Spleen (tissue), 11 donors: ENCODE results near the gene KIAA1217. TPM values are rescaled to one million over a fixed set of nuclear protein-coding genes. Genes with fewer than 3 reads are reported as not detected.

Experiments
- DNase-seq: peaks from one replicate; pipeline ENCODE4 v3.0.0-alpha.2; 2020
- H3K27ac ChIP-seq, 8 donors: fragments of 200-600 bp; sonication (generic) in 7 of 8; 1 replicate in 4 of 8; 2 replicates in 4 of 8; pipeline versions ENCODE4 v1.5.0 to v1.8.0; 2016 to 2021; ENCODE audit warnings: inconsistent platforms in 4 of 8, mild to moderate bottlenecking in 4 of 8, moderate library complexity in 1 of 8
- H3K27me3 ChIP-seq, 7 donors: fragments of 200-600 bp; sonication (generic) in 6 of 7; replicated peaks in 1 of 7; 1 replicate in 4 of 7; 2 replicates in 3 of 7; pipeline versions ENCODE4 v1.5.0 to v1.8.0; 2016 to 2021; ENCODE audit warnings: inconsistent platforms in 3 of 7, mild to moderate bottlenecking in 1 of 7
- H3K36me3 ChIP-seq, 6 donors: fragments of 200-600 bp; sonication (generic) in 5 of 6; 1 replicate in 4 of 6; 2 replicates in 2 of 6; pipeline versions ENCODE4 v1.5.0 to v1.8.0; 2016 to 2021; ENCODE audit warnings: inconsistent platforms in 2 of 6
- H3K4me1 ChIP-seq, 6 donors: fragments of 200-600 bp; sonication (generic) in 5 of 6; 1 replicate in 3 of 6; 2 replicates in 3 of 6; pipeline versions ENCODE4 v1.5.0 to v1.8.0; 2016 to 2021; ENCODE audit warnings: inconsistent platforms in 3 of 6
- H3K4me3 ChIP-seq, 8 donors: fragments of 200-600 bp; sonication (generic) in 7 of 8; 1 replicate in 4 of 8; 2 replicates in 4 of 8; pipeline versions ENCODE4 v1.5.0 to v1.8.0; 2016 to 2021; ENCODE audit warnings: inconsistent platforms in 4 of 8, mild to moderate bottlenecking in 4 of 8, moderate library complexity in 2 of 8
- H3K9me3 ChIP-seq, 8 donors: fragments of 200-600 bp; sonication (generic) in 7 of 8; 1 replicate in 4 of 8; 2 replicates in 4 of 8; pipeline versions ENCODE4 v1.5.0 to v1.8.0; 2016 to 2021; ENCODE audit warnings: inconsistent platforms in 4 of 8
- POLR2A ChIP-seq, 3 donors: fragments of 450-650 bp; IDR thresholded peaks; one replicate each; pipeline ENCODE4 v1.5.1; 2017; ENCODE audit warnings: antibody characterized with exemption in 3 of 3, mild to moderate bottlenecking in 1 of 3
- POLR2AphosphoS5 ChIP-seq, 3 donors: sonication (generic); formaldehyde crosslinking; IDR thresholded peaks; one replicate each; pipeline ENCODE4 v1.5.1; 2017; ENCODE audit warnings: antibody characterized with exemption in 3 of 3
- WGBS, 5 donors: extraction: QIAGEN DNeasy Blood & Tissue Kit in 3 of 5; methylation state at CpG; one replicate each; pipeline versions ENCODE4 v1.1.5 to v1.1.7; 2013 to 2018; 5-methylcytosine and 5-hydroxymethylcytosine counted together
- intact Hi-C: fragments of 100-400 bp; cut with DNase I; formaldehyde crosslinking; loops from one replicate; pipeline ENCODE4 v1.15.0; 2023; ENCODE audit warnings: low total_unique reads
- polyA plus RNA-seq, 3 donors: library from polyadenylated mRNA; stranded (reverse); fragments of 200-250 nt; gene quantifications; one replicate each; pipeline ENCODE4 v1.2.1, GENCODE V29; 2013
- total RNA-seq, 7 donors: library from RNA; depleted of rRNA in 3 of 7; stranded (reverse); fragments of >200 nt in 3 of 7; fragmentation: NEBNext Ultra II Directional in 4 of 7; extraction: Animal tissue kit (Norgen Biotek cat#: 25700) in 4 of 7; gene quantifications; one replicate each; pipeline versions ENCODE4 v1.1.0 to v1.2.1, GENCODE V29; 2016 to 2021
- TF ChIP-seq, protein P1 (sequence below), 11 experiments: fragments of 200-600 bp in 7 of 11; fragments of 450-650 bp in 4 of 11; sonication (generic) in 4 of 11; IDR thresholded peaks in 8 of 11; conservative IDR thresholded peaks in 3 of 11; 1 replicate in 7 of 11; 2 replicates in 4 of 11; pipeline versions ENCODE4 v1.4.0 to v1.8.0; 2016 to 2021; ENCODE audit warnings: antibody characterized with exemption in 11 of 11, inconsistent platforms in 4 of 11, mild to moderate bottlenecking in 1 of 11
- donor health status: healthy with polysubstance abuse.
- donor health status: DM: no; HTN: no; CAD: no; lungs with moderate emphysema.
- donor health status: DM: no; HTN: no; CAD: no.
- donor health status: Bipolar disorder and iron deficiency.
- donor health status: healthy.
- donor health status: DM: no; HTN: no; CAD: no.
- donor health status: DM: yes; HTN: yes; CAD: no.

KIAA1217 gene
- total and polyA plus RNA-seq, 10 donors: 2.2 to 40.7 (median 21.4) TPM

- Histone ChIP-seq H3K27ac (no peak overlapping the region), H3K9me3 (no peaks in the 10 kb centered on the region), H3K36me3 (no peaks in the 10 kb centered on the region), H3K4me1 (peaks cover 0 to 4% (median 0%) of the 10 kb centered on the region in 6 donors), H3K4me3 (no peak overlapping the region), H3K27me3 (no peaks in the 10 kb centered on the region)
- intact Hi-C loops: loop anchor here (10.0 kb wide), 1 partner anchor 879 kb away; no protein-coding TSS in a partner anchor
- TF ChIP-seq POLR2A (IDR thresholded peaks at IDR 0.05) (no peak), POLR2AphosphoS5 (IDR thresholded peaks at IDR 0.05) (no peak)
- TF ChIP-seq, protein P1, sequence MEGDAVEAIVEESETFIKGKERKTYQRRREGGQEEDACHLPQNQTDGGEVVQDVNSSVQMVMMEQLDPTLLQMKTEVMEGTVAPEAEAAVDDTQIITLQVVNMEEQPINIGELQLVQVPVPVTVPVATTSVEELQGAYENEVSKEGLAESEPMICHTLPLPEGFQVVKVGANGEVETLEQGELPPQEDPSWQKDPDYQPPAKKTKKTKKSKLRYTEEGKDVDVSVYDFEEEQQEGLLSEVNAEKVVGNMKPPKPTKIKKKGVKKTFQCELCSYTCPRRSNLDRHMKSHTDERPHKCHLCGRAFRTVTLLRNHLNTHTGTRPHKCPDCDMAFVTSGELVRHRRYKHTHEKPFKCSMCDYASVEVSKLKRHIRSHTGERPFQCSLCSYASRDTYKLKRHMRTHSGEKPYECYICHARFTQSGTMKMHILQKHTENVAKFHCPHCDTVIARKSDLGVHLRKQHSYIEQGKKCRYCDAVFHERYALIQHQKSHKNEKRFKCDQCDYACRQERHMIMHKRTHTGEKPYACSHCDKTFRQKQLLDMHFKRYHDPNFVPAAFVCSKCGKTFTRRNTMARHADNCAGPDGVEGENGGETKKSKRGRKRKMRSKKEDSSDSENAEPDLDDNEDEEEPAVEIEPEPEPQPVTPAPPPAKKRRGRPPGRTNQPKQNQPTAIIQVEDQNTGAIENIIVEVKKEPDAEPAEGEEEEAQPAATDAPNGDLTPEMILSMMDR (IDR thresholded peaks at IDR 0.05 in 8 of 11, conservative IDR thresholded peaks at IDR 0.05 in 3 of 11): no peak
- no peak for DNase-seq
- 84 to 93% (median 86%) methylated on average over 5 of the region's 5 CpGs for WGBS, 5 donors
Measured at GRCh38 chr10:24193330-24193729, 15.6 kb upstream of the KIAA1217 start.

DNA sequence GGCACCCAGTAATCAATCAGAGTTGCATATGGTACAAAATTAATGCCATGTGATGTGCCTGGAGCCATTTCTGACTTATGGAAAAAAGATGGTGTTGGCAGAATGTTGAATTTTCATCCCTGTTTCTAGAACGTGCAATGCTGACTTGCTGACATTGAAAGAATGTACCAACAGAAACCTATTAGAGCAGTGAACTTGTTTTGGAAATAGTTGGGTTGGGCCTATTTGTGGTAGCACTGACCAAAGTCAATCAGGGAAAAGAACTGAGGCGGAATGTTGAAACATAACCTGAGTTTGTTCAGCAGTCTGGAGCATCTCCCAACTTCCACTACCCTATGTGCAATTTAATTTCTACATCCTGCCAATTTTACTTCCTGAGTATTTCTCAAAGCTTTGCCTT, 11.7 kb upstream of the KIAA1217 start:
- intact Hi-C loops: loop anchor here (5.0 to 10.0 kb wide), 2 partner anchors 200 to 882 kb away; no protein-coding TSS in a partner anchor
- TF ChIP-seq POLR2A (IDR thresholded peaks at IDR 0.05): no peak
- no peak for TF ChIP-seq POLR2AphosphoS5 (IDR thresholded peaks at IDR 0.05)
- TF ChIP-seq, protein P1 (IDR thresholded peaks at IDR 0.05 in 8 of 11, conservative IDR thresholded peaks at IDR 0.05 in 3 of 11): no peak

GRCh38 chr10:24201503-24202180, 7.3 kb upstream of the KIAA1217 start:
- no peaks in the 10 kb centered on the region for H3K27me3 ChIP-seq
- no peak for DNase-seq
- H3K27ac ChIP-seq: no peak overlapping the region
- 81 to 85% (median 84%) methylated on average over 13 to 14 of the region's 14 CpGs for WGBS, 5 donors
- H3K4me3 ChIP-seq: no peak overlapping the region
- H3K36me3 ChIP-seq: no peaks in the 10 kb centered on the region
- H3K4me1 ChIP-seq: peaks cover 0 to 7% (median 0%) of the 10 kb centered on the region in 6 donors
- no peaks in the 10 kb centered on the region for H3K9me3 ChIP-seq
- no peak for TF ChIP-seq POLR2A (IDR thresholded peaks at IDR 0.05)
- TF ChIP-seq POLR2AphosphoS5 (IDR thresholded peaks at IDR 0.05): no peak
- TF ChIP-seq, protein P1 (IDR thresholded peaks at IDR 0.05 in 8 of 11, conservative IDR thresholded peaks at IDR 0.05 in 3 of 11): no peak
- intact Hi-C loops: loop anchor here (10.0 kb wide), 1 partner anchor 163 kb away; no protein-coding TSS in a partner anchor

More for the DNA sequence above, 11.7 kb upstream of the KIAA1217 start:
- no peak for DNase-seq
- WGBS, 5 donors: 83 to 92% (median 87%) methylated on average over 2 of the region's 2 CpGs
- Histone ChIP-seq H3K4me3 (no peak overlapping the region), H3K9me3 (no peaks in the 10 kb centered on the region), H3K36me3 (no peaks in the 10 kb centered on the region), H3K27me3 (no peaks in the 10 kb centered on the region), H3K4me1 (peaks cover 0 to 4% (median 0%) of the 10 kb centered on the region in 6 donors), H3K27ac (no peak overlapping the region)

DNA sequence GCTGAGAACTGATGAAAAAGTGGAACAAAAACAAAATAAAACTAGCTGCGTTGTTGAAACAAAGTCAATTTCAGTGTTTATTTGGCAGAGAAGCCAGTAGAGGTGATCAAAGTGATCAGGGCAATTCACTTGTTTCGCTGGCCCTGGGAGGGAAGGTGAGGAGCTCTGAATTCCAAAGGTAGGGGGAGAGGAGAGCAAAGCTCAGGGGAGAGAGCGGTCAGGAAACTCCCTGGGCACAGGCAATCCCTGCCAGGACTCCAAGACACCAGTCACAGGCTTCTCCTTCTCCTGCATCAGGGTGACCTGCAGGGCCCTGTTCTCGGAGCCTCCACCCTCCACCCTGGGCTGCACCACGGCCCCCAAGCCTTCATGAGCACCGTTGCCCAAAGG, 6.8 kb upstream of the KIAA1217 start:
- Histone ChIP-seq H3K4me1 (peaks cover 0 to 9% (median 0%) of the 10 kb centered on the region in 6 donors), H3K27ac (no peak overlapping the region), H3K36me3 (no peaks in the 10 kb centered on the region), H3K9me3 (no peaks in the 10 kb centered on the region), H3K27me3 (no peaks in the 10 kb centered on the region), H3K4me3 (no peak overlapping the region)
- no peak for TF ChIP-seq POLR2A (IDR thresholded peaks at IDR 0.05)
- TF ChIP-seq, protein P1 (IDR thresholded peaks at IDR 0.05 in 8 of 11, conservative IDR thresholded peaks at IDR 0.05 in 3 of 11): no peak
- TF ChIP-seq POLR2AphosphoS5 (IDR thresholded peaks at IDR 0.05): no peak
- DNase-seq: no peak
- intact Hi-C loops: loop anchor here (10.0 kb wide), 1 partner anchor 163 kb away; no protein-coding TSS in a partner anchor
- 76 to 85% (median 83%) methylated on average over 6 of the region's 6 CpGs for WGBS, 5 donors
